BE2C (cell line): ENCODE results near the gene GPRIN3. TPM values are rescaled to one million over a fixed set of nuclear protein-coding genes. Genes with fewer than 3 reads are reported as not detected.

Source experiments
- DNase-seq: peaks from one replicate; pipeline ENCODE4 v3.0.0-alpha.2; 2020
- H3K27me3 ChIP-seq: fragments of 250-450 bp; sonication (Bioruptor Pico); 2 replicates; pipeline ENCODE4 v1.5.1; 2020; ENCODE audit warnings: mild to moderate bottlenecking
- H3K36me3 ChIP-seq: fragments of 250-450 bp; sonication (Bioruptor Pico); 2 replicates; pipeline ENCODE4 v1.5.1; 2020; ENCODE audit warnings: mild to moderate bottlenecking
- H3K4me1 ChIP-seq: fragments of 250-450 bp; sonication (Bioruptor Pico); 2 replicates; pipeline ENCODE4 v1.5.1; 2020
- H3K4me3 ChIP-seq: 2 replicates; pipeline ENCODE4 v1.5.1; 2011; ENCODE audit warnings: low read depth, low read length
- H3K9me3 ChIP-seq: fragments of 250-450 bp; sonication (Bioruptor Pico); 2 replicates; pipeline ENCODE4 v1.5.1; 2020
- CTCF ChIP-seq: IDR thresholded peaks from 2 replicates; pipeline ENCODE4 v1.5.1; 2012; ENCODE audit warnings: mild to moderate bottlenecking, low read depth, low read length
- polyA plus RNA-seq: library from polyadenylated mRNA; unstranded; fragments of >200 nt; gene quantifications from one replicate; pipeline ENCODE4 v1.2.1, GENCODE V29; 2012; ENCODE audit warnings: low read depth, missing spikeins; ENCODE audit not compliant: insufficient read length, insufficient read depth

GPRIN3 gene
- 0.08 TPM for polyA plus RNA-seq

- H3K27me3 ChIP-seq = peaks cover 36% of the 10 kb centered on the region
- peak within 1 kb of the TSS; percentile 60 for H3K4me3 ChIP-seq
- no peaks in the 10 kb centered on the region for H3K9me3 ChIP-seq
- DNase-seq = peak; percentile 50
- no peak for TF ChIP-seq CTCF
- no peaks in the 10 kb centered on the region for H3K4me1 ChIP-seq
- no peaks in the 10 kb centered on the region for H3K36me3 ChIP-seq
Observed at GRCh38 chr4:89307446-89308160, at the start of gene GPRIN3. Gene GPRIN3 (minus strand): TSS chr4:89307800. CDS start chr4:89250110, 57,690 bp downstream.

- no peak for TF ChIP-seq CTCF
- Histone ChIP-seq H3K9me3 (no peaks in the 10 kb centered on the region), H3K4me1 (peaks cover 4% of the 10 kb centered on the region; the same call in 1 of the 2 replicates), H3K4me3 (no peak overlapping the region), H3K36me3 (no peaks in the 10 kb centered on the region), H3K27me3 (peaks cover 4% of the 10 kb centered on the region)
- DNase-seq = no peak
Observed at GRCh38 chr4:89357340-89357739, 49.7 kb upstream of the GPRIN3 start.

GRCh38 chr4:89356086-89356485 is 48.5 kb upstream of the GPRIN3 start:
- no peak for TF ChIP-seq CTCF
- peaks cover 4% of the 10 kb centered on the region; the same call in 1 of the 2 replicates for H3K4me1 ChIP-seq
- no peak overlapping the region for H3K4me3 ChIP-seq
- no peaks in the 10 kb centered on the region for H3K9me3 ChIP-seq
- H3K27me3 ChIP-seq = peaks cover 1% of the 10 kb centered on the region
- H3K36me3 ChIP-seq = no peaks in the 10 kb centered on the region
- no peak for DNase-seq

- no peak for TF ChIP-seq CTCF
- no peaks in the 10 kb centered on the region for H3K27me3 ChIP-seq
Observed at GRCh38 chr4:89353514-89353913, 45.9 kb upstream of the GPRIN3 start.

GRCh38 chr4:89352541-89352940 is 44.9 kb upstream of the GPRIN3 start:
- no peak for TF ChIP-seq CTCF
- H3K36me3 ChIP-seq = no peaks in the 10 kb centered on the region
- H3K9me3 ChIP-seq = no peaks in the 10 kb centered on the region
- no peak for DNase-seq
- H3K4me1 ChIP-seq = no peaks in the 10 kb centered on the region
- H3K27me3 ChIP-seq = no peaks in the 10 kb centered on the region
- H3K4me3 ChIP-seq = no peak overlapping the region

More at GRCh38 chr4:89353514-89353913, 45.9 kb upstream of the GPRIN3 start:
- no peak for DNase-seq
- no peaks in the 10 kb centered on the region for H3K9me3 ChIP-seq
- H3K4me1 ChIP-seq = no peaks in the 10 kb centered on the region
- H3K4me3 ChIP-seq = no peak overlapping the region
- H3K36me3 ChIP-seq = no peaks in the 10 kb centered on the region

GRCh38 chr4:89351201-89351600 is 43.6 kb upstream of the GPRIN3 start:
- Histone ChIP-seq H3K4me3 (no peak overlapping the region), H3K27me3 (no peaks in the 10 kb centered on the region), H3K9me3 (no peaks in the 10 kb centered on the region), H3K36me3 (no peaks in the 10 kb centered on the region), H3K4me1 (no peaks in the 10 kb centered on the region)
- DNase-seq = no peak
- TF ChIP-seq CTCF = no peak
